HCT116 (cell line): Measurements from ENCODE around the gene PATL1. TPM values are rescaled to one million over a fixed set of nuclear protein-coding genes. Genes with fewer than 3 reads are reported as not detected.
A peak's percentile ranks its signal among the peaks of the same experiment; 100 is the strongest.

Experiments
- ATAC-seq: fragments of 200-7000 bp; cut with Tn5 transposase; 2 replicates; pipeline ENCODE4 v1.9.1; 2020; ENCODE audit warnings: mild to moderate bottlenecking, moderate library complexity
- BruUV-seq: library from RNA; stranded (reverse); fragments of 400-500 nt; replicated peaks from 2 replicates; lab custom pipeline; 2021; lab: Mats Ljungman, UMichigan
- CTCF ChIA-PET: fragments of 300-600 bp; sonication (Branson Sonifier 250); formaldehyde crosslinking; loops from one replicate; lab custom pipeline; 2021; ENCODE audit warnings: antibody characterized with exemption; lab: Charles Lee
- POLR2A ChIA-PET: fragments of 300-600, 350-600 bp; sonication (Branson Sonifier 250); formaldehyde crosslinking; loops from one replicate; lab custom pipeline; 2021; ENCODE audit warnings: antibody characterized with exemption; lab: Charles Lee
- RAD21 ChIA-PET, 2 experiments: fragments of 300-600 bp; sonication (Branson Sonifier 250); formaldehyde crosslinking; loops; one replicate each; lab custom pipeline; 2023; ENCODE audit warnings: low total read pairs in 2 of 2; ENCODE audit not compliant: uncharacterized antibody in 2 of 2, unreplicated experiment in 2 of 2, low non-redundant PET in 1 of 2; lab: Charles Lee
- DNase-seq: peaks from one replicate; pipeline ENCODE4 v3.0.0-alpha.2; 2010; ENCODE audit warnings: low read depth, low spot score
- H2AFZ ChIP-seq: fragments of 200-600 bp; shearing (Covaris generic), sonication (generic); 2 replicates; pipeline ENCODE4 v1.6.1; 2017; ENCODE audit warnings: low read depth, mixed run types, mixed read lengths, antibody characterized with exemption, low read length; ENCODE audit not compliant: poor library complexity, severe bottlenecking
- H3K27ac ChIP-seq: 2 replicates; pipeline ENCODE4 v1.5.1; 2012; ENCODE audit warnings: low read depth, low read length
- H3K27me3 ChIP-seq: fragments of 200-600 bp; sonication (generic); 2 replicates; pipeline ENCODE4 v1.6.1; 2016; ENCODE audit warnings: mixed run types, low read length, mixed read lengths; ENCODE audit not compliant: insufficient read depth
- H3K36me3 ChIP-seq, 2 experiments: fragments of 200-500 bp in 1 of 2; fragments of 200-600 bp in 1 of 2; sonication (Bioruptor generic) in 1 of 2; sonication (generic) in 1 of 2; 2 replicates each; pipeline versions ENCODE4 v1.5.1 to v1.6.1; 2014 to 2016; ENCODE audit warnings: low read length in 2 of 2, inconsistent platforms in 1 of 2, mixed read lengths in 1 of 2, mixed run types in 1 of 2; ENCODE audit not compliant: insufficient read depth in 2 of 2, control insufficient read depth in 1 of 2
- H3K4me1 ChIP-seq, 2 experiments: fragments of 200-600 bp in 1 of 2; sonication (generic) in 1 of 2; 2 replicates each; pipeline versions ENCODE4 v1.5.1 to v1.6.1; 2012 to 2017; ENCODE audit warnings: low read length in 2 of 2, inconsistent platforms in 1 of 2, mild to moderate bottlenecking in 1 of 2, mixed read lengths in 1 of 2, mixed run types in 1 of 2, moderate library complexity in 1 of 2; ENCODE audit not compliant: insufficient read depth in 2 of 2, control insufficient read depth in 1 of 2
- H3K4me2 ChIP-seq: fragments of 200-600 bp; sonication (generic); 2 replicates; pipeline ENCODE4 v1.6.1; 2017; ENCODE audit warnings: mixed run types, low read length, mixed read lengths
- H3K4me3 ChIP-seq, 2 experiments: fragments of 200-600 bp in 1 of 2; sonication (generic) in 1 of 2; replicated peaks in 1 of 2; 2 replicates each; pipeline ENCODE4 v1.5.1; 2011 to 2016; ENCODE audit warnings: low read length in 2 of 2, control low read depth in 1 of 2, low read depth in 1 of 2, mild to moderate bottlenecking in 1 of 2, mixed read lengths in 1 of 2, mixed run types in 1 of 2
- H3K79me2 ChIP-seq: fragments of 200-600 bp; sonication (generic); 2 replicates; pipeline ENCODE4 v1.6.1; 2017; ENCODE audit warnings: mild to moderate bottlenecking, mixed run types, low read length, moderate library complexity, mixed read lengths; ENCODE audit not compliant: insufficient read depth
- H3K9ac ChIP-seq: fragments of 200-600 bp; sonication (generic); 2 replicates; pipeline ENCODE4 v1.6.1; 2016; ENCODE audit warnings: low read length, mixed read lengths
- H3K9me2 ChIP-seq: fragments of 200-600 bp; sonication (generic), shearing (Covaris generic); 2 replicates; pipeline ENCODE4 v1.6.1; 2017; ENCODE audit warnings: mixed run types, mild to moderate bottlenecking, moderate library complexity; ENCODE audit not compliant: insufficient read depth
- H3K9me3 ChIP-seq, 2 experiments: fragments of 200-500 bp in 1 of 2; fragments of 200-600 bp in 1 of 2; sonication (Bioruptor generic) in 1 of 2; sonication (generic) in 1 of 2; 2 replicates each; pipeline ENCODE4 v1.6.1; 2014 to 2017; ENCODE audit warnings: low read length in 2 of 2, mixed read lengths in 2 of 2, inconsistent platforms in 1 of 2, low read depth in 1 of 2, mild to moderate bottlenecking in 1 of 2, mixed run types in 1 of 2, moderate library complexity in 1 of 2; ENCODE audit not compliant: control insufficient read depth in 1 of 2, insufficient read depth in 1 of 2
- H4K20me1 ChIP-seq: fragments of 200-600 bp; sonication (generic), shearing (Covaris generic); 2 replicates; pipeline ENCODE4 v1.6.1; 2017; ENCODE audit warnings: mixed run types, mild to moderate bottlenecking, moderate library complexity; ENCODE audit not compliant: insufficient read depth
- CEBPB ChIP-seq: IDR thresholded peaks from 2 replicates; pipeline ENCODE4 v1.6.1; 2012; ENCODE audit warnings: low read depth
- ELF1 ChIP-seq: IDR thresholded peaks from 2 replicates; pipeline ENCODE4 v1.6.1; 2012; ENCODE audit warnings: low read depth, borderline replicate concordance
- FOSL1 ChIP-seq: IDR thresholded peaks from 2 replicates; pipeline ENCODE4 v1.6.1; 2012; ENCODE audit warnings: low read depth
- JUND ChIP-seq: IDR thresholded peaks from 2 replicates; pipeline ENCODE4 v1.6.1; 2012
- POLR2A ChIP-seq: IDR thresholded peaks from 2 replicates; pipeline ENCODE4 v1.7.0; 2011; ENCODE audit warnings: borderline replicate concordance; ENCODE audit not compliant: insufficient read depth, insufficient read length; ENCODE audit errors: extremely low read depth
- POLR2AphosphoS5 ChIP-seq: IDR thresholded peaks from 2 replicates; pipeline ENCODE4 v1.6.1; 2011; ENCODE audit warnings: mild to moderate bottlenecking, low read depth, low read length, moderate library complexity
- SIN3A ChIP-seq: IDR thresholded peaks from 2 replicates; pipeline ENCODE4 v1.6.1; 2012; ENCODE audit warnings: low read depth
- SP1 ChIP-seq: IDR thresholded peaks from 2 replicates; pipeline ENCODE4 v1.6.1; 2012; ENCODE audit warnings: low read depth
- SRF ChIP-seq: IDR thresholded peaks from 2 replicates; pipeline ENCODE4 v1.6.1; 2012; ENCODE audit warnings: low read depth
- YY1 ChIP-seq: IDR thresholded peaks from 2 replicates; pipeline ENCODE4 v1.6.1; 2011; ENCODE audit warnings: low read length, low read depth, moderate library complexity, mild to moderate bottlenecking; ENCODE audit not compliant: insufficient replicate concordance; ENCODE audit errors: extremely low read depth
- intact Hi-C: fragments of 100-400 bp; cut with micrococcal nuclease; formaldehyde crosslinking; loops from 2 replicates; pipeline ENCODE4 v1.10.0; 2022
- total RNA-seq: library from RNA; stranded (reverse); gene quantifications from one replicate; pipeline ENCODE4 v1.2.1, GENCODE V29; 2021; ENCODE audit not compliant: unreplicated experiment
- TF ChIP-seq, protein P1 (sequence below): IDR thresholded peaks from 2 replicates; pipeline ENCODE4 v1.6.1; 2012
- TF ChIP-seq, protein P2 (sequence below), 3 experiments: fragments of 200-600 bp in 1 of 3; sonication (generic) in 1 of 3; IDR thresholded peaks in 2 of 3; conservative IDR thresholded peaks in 1 of 3; 2 replicates each; pipeline ENCODE4 v1.5.1; 2012 to 2017; ENCODE audit warnings: low read depth in 2 of 3, low read length in 2 of 3, antibody characterized with exemption in 1 of 3, borderline replicate concordance in 1 of 3, control low read depth in 1 of 3, mild to moderate bottlenecking in 1 of 3, mixed read lengths in 1 of 3, mixed run types in 1 of 3, moderate library complexity in 1 of 3; ENCODE audit not compliant: insufficient read depth in 1 of 3

PATL1 gene
- total RNA-seq, 1 experiment from 2014 or later: 37.6 TPM

GRCh38 chr11:59616396-59616982 is 52.3 kb downstream of the PATL1 start:
- Histone ChIP-seq H3K9ac (peak overlapping the region; percentile 53), H3K36me3 (peaks cover 0 to 3% of the 10 kb centered on the region in 2 experiments; a peak in 1 of 4 replicates), H3K4me2 (peak overlapping the region; percentile 81), H3K27me3 (no peaks in the 10 kb centered on the region), H3K4me3 (peak overlapping the region; percentile 42 to 95), H3K9me2 (no peaks in the 10 kb centered on the region), H3K4me1 (peaks cover 16 to 35% of the 10 kb centered on the region in 2 experiments), H3K79me2 (peaks cover 37% of the 10 kb centered on the region), H3K9me3 (no peaks in the 10 kb centered on the region), H4K20me1 (no peaks in the 10 kb centered on the region; the same call in 1 of the 2 replicates), H3K27ac (peak overlapping the region; percentile 42), H2AFZ (no peak overlapping the region)
- DNase-seq: no peak
- no peak for ATAC-seq
- BruUV-seq: TSS peak; percentile 93
- CTCF ChIA-PET: interaction anchor here (1.0 to 1.7 kb wide), 3 partner anchors 7 to 138 kb away, joined by 3 to 5 read pairs (median 3); partner anchors contain the start of gene STX3
- intact Hi-C loops: loop anchor here (5.0 kb wide), 2 partner anchors 49 to 79 kb away; no protein-coding TSS in a partner anchor
- POLR2A ChIA-PET: interaction anchor here (0.7 to 2.1 kb wide), 5 partner anchors 18 to 139 kb away, joined by 3 to 9 read pairs (median 6); partner anchors contain the start of gene PATL1
- no peak for TF ChIP-seq CEBPB
- peak; percentile 47 for TF ChIP-seq POLR2AphosphoS5
- TF ChIP-seq POLR2A: peak; percentile 39
- TF ChIP-seq, protein P1, sequence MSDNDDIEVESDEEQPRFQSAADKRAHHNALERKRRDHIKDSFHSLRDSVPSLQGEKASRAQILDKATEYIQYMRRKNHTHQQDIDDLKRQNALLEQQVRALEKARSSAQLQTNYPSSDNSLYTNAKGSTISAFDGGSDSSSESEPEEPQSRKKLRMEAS: peak; percentile 85
- RAD21 ChIA-PET: no interaction called here

- intact Hi-C loops: loop anchor here (5.0 kb wide), 2 partner anchors 49 to 79 kb away; no protein-coding TSS in a partner anchor
- TF ChIP-seq ELF1 (peak; percentile 67; the same call in 1 of the 2 replicates), POLR2AphosphoS5 (peak; percentile 59; the same call in 1 of the 2 replicates), CEBPB (no peak), SIN3A (no peak), SP1 (peak; percentile 100), SRF (peak; percentile 52; the same call in 1 of the 2 replicates), JUND (no peak), YY1 (peak; percentile 22), FOSL1 (no peak)
- TF ChIP-seq, protein P2, sequence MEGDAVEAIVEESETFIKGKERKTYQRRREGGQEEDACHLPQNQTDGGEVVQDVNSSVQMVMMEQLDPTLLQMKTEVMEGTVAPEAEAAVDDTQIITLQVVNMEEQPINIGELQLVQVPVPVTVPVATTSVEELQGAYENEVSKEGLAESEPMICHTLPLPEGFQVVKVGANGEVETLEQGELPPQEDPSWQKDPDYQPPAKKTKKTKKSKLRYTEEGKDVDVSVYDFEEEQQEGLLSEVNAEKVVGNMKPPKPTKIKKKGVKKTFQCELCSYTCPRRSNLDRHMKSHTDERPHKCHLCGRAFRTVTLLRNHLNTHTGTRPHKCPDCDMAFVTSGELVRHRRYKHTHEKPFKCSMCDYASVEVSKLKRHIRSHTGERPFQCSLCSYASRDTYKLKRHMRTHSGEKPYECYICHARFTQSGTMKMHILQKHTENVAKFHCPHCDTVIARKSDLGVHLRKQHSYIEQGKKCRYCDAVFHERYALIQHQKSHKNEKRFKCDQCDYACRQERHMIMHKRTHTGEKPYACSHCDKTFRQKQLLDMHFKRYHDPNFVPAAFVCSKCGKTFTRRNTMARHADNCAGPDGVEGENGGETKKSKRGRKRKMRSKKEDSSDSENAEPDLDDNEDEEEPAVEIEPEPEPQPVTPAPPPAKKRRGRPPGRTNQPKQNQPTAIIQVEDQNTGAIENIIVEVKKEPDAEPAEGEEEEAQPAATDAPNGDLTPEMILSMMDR (IDR thresholded peaks at IDR 0.05 in 2 of 3, conservative IDR thresholded peaks at IDR 0.05 in 1 of 3; ENCODE audit: borderline replicate concordance in 1 of 3, insufficient read depth in 1 of 3, low read depth in 2 of 3, low read length in 2 of 3): no peak
- Histone ChIP-seq H3K36me3 (peaks cover 0 to 3% of the 10 kb centered on the region in 2 experiments; a peak in 1 of 4 replicates), H3K4me2 (peak within 1 kb of the TSS; percentile 81), H3K9me3 (no peaks in the 10 kb centered on the region), H3K79me2 (peaks cover 44% of the 10 kb centered on the region), H4K20me1 (no peaks in the 10 kb centered on the region; the same call in 1 of the 2 replicates), H3K4me3 (peak within 1 kb of the TSS; percentile 91 to 95), H2AFZ (no peak within 1 kb of the TSS), H3K27ac (peak within 1 kb of the TSS; percentile 81), H3K9me2 (no peaks in the 10 kb centered on the region), H3K4me1 (peaks cover 16 to 35% of the 10 kb centered on the region in 2 experiments), H3K9ac (peak within 1 kb of the TSS; percentile 76), H3K27me3 (no peaks in the 10 kb centered on the region)
- BruUV-seq: no TSS peak
- ChIA-PET CTCF (interaction anchor here (0.6 to 1.7 kb wide), 4 partner anchors 8 to 139 kb away, joined by 3 to 5 read pairs (median 3); partner anchors contain the start of gene STX3), RAD21 (interaction anchor here in 1 of 2 experiments (0.6 kb wide), 1 partner anchor 11 kb away, joined by 3 read pairs; no protein-coding TSS in a partner anchor), POLR2A (interaction anchor here (0.6 to 2.1 kb wide), 10 partner anchors 18 to 140 kb away, joined by 3 to 9 read pairs (median 4); partner anchors contain the start of gene PATL1)
- ATAC-seq (peak; percentile 89), DNase-seq (peak; percentile 100)
Observed at GRCh38 chr11:59615637-59616395, 53.0 kb downstream of the PATL1 start, which contains the start of gene OSBP. TSS of gene OSBP (minus strand) at chr11:59615774. CDS start at chr11:59615664, 110 bp downstream.
